Astrocyte of the hippocampus (primary cell): ENCODE data around the gene CFAP43.
"Not testable (repeated sequence)": the region's sequence is repeated elsewhere in the genome, so short reads cannot be mapped to it uniquely, and the experiment has no call there.

ENCODE experiments used
- DNase-seq: peaks from one replicate; pipeline ENCODE4 v3.0.0; 2011; ENCODE audit warnings: low read depth, low spot score

The CFAP43 gene

GRCh38 chr10:104256335-104256961 is 24.3 kb upstream of the CFAP43 start:
- DNase-seq = no peak

GRCh38 chr10:104255311-104255981 is 23.3 kb upstream of the CFAP43 start:
- DNase-seq = peak; percentile 58

- peak; percentile 78 for DNase-seq
These were observed 22.5 kb upstream of the CFAP43 start, which contains the start of gene GSTO1 for GRCh38 chr10:104254493-104255310. TSS of gene GSTO1 (plus strand) at chr10:104254892. CDS start at chr10:104254929, 37 bp downstream.

- DNase-seq = no peak
These were observed 21.6 kb upstream of the CFAP43 start for GRCh38 chr10:104253606-104254410.

GRCh38 chr10:104253106-104253505 is 20.9 kb upstream of the CFAP43 start:
- no peak for DNase-seq

- no peak for DNase-seq
These were observed 20.2 kb upstream of the CFAP43 start for GRCh38 chr10:104252368-104252767.

- DNase-seq = no peak
These were observed 19.3 kb upstream of the CFAP43 start for GRCh38 chr10:104251443-104251842.

GRCh38 chr10:104250371-104250770 is 18.2 kb upstream of the CFAP43 start:
- no peak for DNase-seq

- DNase-seq = not testable (repeated sequence)
These were observed 16.8 kb upstream of the CFAP43 start for GRCh38 chr10:104248931-104249330.

GRCh38 chr10:104247513-104248146 is 15.5 kb upstream of the CFAP43 start:
- DNase-seq = no peak

- no peak for DNase-seq
These were observed 14.8 kb upstream of the CFAP43 start for GRCh38 chr10:104246976-104247375.

- DNase-seq = no peak
These were observed 13.0 kb upstream of the CFAP43 start for GRCh38 chr10:104245066-104245632.

GRCh38 chr10:104243512-104243911 is 11.3 kb upstream of the CFAP43 start:
- no peak for DNase-seq

GRCh38 chr10:104243009-104243408 is 10.8 kb upstream of the CFAP43 start:
- not testable (repeated sequence) for DNase-seq

- no peak for DNase-seq
These were observed 10.4 kb upstream of the CFAP43 start for GRCh38 chr10:104242545-104242944.

- no peak for DNase-seq
These were observed 7.9 kb upstream of the CFAP43 start for GRCh38 chr10:104240078-104240477.

GRCh38 chr10:104235801-104236200 is 3.6 kb upstream of the CFAP43 start:
- no peak for DNase-seq

GRCh38 chr10:104234934-104235333 is 2.8 kb upstream of the CFAP43 start:
- DNase-seq = no peak

- DNase-seq = no peak
These were observed 1.7 kb upstream of the CFAP43 start for GRCh38 chr10:104233817-104234216.

GRCh38 chr10:104232613-104233102 is 494 bp upstream of the CFAP43 start:
- no peak for DNase-seq

- no peak for DNase-seq
These were observed 1.7 kb downstream of the CFAP43 start for GRCh38 chr10:104230490-104230889.
